Activated effector memory CD4-positive, alpha-beta T cell treated with anti-CD3 and anti-CD28 coated beads, Interleukin-2, amount 50 U/mL, for 16 hours (primary cell): ENCODE results near the gene ZNF273.
"Not testable (repeated sequence)": the region's sequence is repeated elsewhere in the genome, so short reads cannot be mapped to it uniquely, and the experiment has no call there.

Source experiments
- DNase-seq: peaks from one replicate; pipeline ENCODE4 v3.0.0-alpha.2; 2020

The ZNF273 gene

DNA sequence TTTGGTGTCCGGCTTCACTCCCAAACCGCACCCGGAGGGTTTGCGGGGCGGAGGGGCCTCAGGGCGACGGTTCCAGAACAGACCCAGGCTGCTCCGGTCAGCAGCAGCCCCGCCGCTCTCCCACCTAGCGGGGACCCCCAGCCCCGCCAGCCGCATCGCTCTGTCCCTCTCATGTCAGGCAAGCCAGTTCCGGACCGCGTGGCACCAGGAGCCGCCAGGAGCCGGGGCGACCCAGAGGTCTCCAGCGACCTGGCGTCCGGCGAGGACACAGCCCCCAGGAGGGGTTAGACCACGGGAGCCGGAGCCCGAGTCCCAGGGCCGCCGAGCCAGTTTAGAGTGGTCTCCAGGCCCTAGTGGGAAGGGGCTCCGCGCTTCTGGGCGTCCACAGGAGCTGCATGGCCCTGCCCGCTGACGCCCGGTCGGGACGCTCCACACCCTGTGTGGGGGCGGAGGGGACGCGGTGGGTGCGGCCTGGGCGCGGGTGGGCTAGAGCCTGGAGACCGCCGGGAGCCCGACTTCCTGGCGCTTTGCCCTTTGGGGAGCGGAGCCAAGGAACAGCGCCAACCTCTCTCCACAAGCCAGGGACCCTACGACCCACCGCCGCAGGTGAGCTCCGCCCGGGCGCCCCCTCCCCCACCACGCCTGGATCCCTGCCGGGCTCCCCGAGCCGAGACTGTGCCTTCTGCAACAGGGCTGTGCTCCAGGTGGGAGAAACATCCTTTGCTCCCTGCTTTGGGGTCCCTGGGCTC, 44.4 kb downstream of the ZNF273 start:
- no peak for DNase-seq

DNA sequence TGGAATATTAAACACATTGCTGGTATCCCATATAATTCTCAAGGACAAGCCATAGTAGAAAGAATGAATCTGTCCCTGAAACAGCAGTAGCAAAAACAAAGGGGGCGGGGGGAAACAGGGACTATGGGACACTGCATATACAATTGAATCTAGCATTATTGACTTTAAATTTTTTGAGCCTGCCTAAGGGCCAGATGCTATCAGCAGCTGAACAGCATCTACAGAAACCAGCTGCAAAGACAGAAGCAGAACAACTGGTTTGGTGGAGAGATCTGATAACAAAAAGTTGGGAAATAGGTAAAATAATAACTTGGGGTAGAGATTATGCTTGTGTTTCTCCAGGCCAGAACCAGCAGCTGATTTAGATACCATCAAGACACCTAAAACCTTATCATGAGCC, 45.7 kb downstream of the ZNF273 start:
- not testable (repeated sequence) for DNase-seq

DNA sequence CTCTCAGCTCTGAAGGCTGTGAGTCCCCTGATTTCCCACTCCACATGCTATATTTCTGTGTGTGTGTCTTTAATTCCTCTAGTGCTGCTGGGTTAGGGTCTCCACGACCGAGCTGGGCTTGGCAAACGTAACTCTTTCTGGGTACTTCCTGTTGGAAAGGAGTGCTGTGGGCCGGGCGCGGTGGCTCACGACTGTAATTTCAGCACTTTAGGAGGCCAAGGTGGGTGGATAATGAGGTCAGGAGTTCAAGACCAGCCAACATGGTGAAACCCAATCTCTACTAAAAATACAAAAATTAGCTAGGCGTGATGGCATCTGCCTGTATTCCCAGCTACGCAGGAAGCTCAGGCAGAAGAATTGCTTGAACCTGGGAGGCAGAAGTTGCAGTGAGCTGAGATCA, 47.6 kb downstream of the ZNF273 start:
- not testable (repeated sequence) for DNase-seq

DNA sequence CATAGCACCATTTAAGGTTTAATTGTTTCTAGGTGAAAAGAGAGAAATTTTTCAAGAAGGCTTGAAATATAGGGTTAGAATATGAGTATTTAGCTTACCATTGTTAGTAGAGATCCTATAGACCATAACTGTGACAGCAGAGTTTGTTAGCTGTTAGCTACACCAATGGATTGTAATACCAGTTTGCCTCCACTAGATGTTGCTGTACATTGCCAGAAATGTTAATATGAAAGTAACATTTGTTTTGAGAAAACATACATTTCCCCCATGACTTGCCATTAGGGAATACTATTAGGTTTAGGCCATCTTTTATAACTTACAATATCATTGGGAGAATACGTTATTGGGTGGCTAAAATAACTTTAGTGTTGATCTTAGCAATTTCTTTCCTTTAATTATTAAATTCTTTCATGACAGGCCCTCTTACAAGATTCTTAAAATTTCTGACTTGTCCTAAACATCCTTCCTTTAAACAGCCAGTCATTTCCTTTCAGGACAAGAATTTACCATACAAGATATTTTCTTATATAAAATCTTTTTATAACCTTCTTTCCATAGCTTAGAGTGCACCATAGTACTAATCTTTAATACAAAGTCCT, 48.3 kb downstream of the ZNF273 start:
- DNase-seq: no peak

DNA sequence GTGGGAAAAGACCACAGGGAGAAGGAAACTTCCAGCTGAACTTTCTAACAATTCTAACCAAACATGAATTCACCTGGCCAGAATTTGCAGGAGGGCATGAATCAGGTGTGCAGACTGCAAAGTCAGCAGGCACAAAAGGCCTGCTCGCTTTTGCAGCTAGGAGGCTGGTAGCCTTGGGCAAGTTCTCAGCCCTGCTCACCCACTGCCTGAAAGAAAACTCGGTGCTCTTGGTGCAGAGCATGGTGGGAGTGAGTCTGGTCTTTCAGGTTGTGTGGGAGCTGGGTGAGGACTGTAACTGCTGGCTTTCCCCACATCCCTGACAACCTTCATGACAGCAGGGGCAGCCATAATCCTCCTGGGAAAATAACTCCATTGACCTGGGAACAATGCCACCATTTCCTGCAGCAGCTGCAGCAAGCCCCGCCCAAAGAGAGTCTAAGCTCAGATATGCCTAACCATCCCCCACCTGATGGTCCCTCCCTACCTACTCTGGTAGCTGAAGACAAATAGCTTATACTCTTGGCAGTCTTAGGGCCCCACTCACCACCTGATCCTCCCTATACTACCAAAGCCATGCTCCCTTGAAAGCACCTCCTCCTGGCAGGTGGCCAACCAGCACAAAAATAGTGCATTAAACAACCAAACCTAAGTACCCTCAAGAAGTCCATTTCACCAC, 56.1 kb downstream of the ZNF273 start:
- no peak for DNase-seq

DNA sequence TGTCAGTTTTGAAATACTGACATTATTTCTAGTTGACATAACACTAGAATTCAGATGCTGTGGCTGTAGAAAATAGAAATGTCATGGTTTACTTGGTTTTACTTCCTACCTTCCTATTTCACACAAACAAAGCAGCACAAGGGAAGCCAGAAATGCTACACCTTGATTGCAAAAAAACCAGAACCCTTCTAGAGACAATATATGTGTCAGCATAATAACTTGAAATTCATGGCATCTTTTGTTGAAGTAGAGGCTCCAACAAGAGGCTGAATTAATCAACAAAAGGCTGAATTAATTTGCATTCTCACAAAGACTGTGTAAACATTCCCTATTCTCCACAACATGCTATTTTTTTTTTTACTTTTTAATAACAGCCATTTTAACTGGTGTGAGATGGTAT, 62.5 kb downstream of the ZNF273 start:
- no peak for DNase-seq

DNA sequence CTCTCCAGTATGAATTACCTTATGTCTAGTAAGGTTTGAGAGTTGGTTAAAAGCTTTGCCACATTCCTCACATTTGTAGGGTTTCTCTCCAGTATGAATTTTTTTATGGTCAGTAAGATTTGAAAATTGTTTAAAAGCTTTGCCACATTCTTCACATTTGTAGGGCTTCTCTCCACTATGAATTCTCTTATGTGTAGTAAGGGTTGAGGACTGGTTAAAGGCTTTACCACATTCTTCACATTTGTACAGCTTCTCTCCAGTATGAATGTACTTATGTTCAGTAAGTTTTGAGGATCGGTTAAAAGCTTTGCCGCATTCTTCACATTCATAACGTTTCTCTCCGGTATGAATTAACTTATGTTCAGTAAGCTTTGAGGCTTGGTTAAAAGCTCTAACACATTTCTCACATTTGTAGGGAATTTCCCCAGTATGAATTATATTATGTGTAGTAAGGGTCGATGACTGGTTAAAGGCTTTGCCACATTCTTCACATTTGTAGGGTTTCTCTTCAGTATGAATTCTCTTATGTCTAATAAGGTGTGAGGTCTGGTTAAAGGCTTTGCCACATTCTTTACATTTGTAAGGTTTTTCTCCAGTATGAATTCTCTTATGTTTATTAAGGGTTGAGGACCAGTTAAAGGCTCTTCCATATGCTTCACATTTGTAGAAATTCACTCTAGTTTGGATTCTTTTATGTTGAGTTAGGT, 75.6 kb downstream of the ZNF273 start:
- no peak for DNase-seq
